Rectal smooth muscle tissue (tissue), 1 donor: ENCODE measurements around the gene SORCS3.

Experiments used
- H3K27ac ChIP-seq: one replicate; pipeline ENCODE4 v1.7.0; 2013; ENCODE audit warnings: low read depth, low read length, inconsistent platforms
- H3K27me3 ChIP-seq: one replicate; pipeline ENCODE4 v1.7.0; 2013; ENCODE audit warnings: low read length; ENCODE audit not compliant: control insufficient read depth, insufficient read depth
- H3K36me3 ChIP-seq: one replicate; pipeline ENCODE4 v1.7.0; 2013; ENCODE audit warnings: low read length; ENCODE audit not compliant: control insufficient read depth, insufficient read depth
- H3K4me1 ChIP-seq: one replicate; pipeline ENCODE4 v1.7.0; 2013; ENCODE audit warnings: low read length; ENCODE audit not compliant: control insufficient read depth, insufficient read depth
- H3K4me3 ChIP-seq: one replicate; pipeline ENCODE4 v1.7.0; 2013; ENCODE audit warnings: low read length
- H3K9ac ChIP-seq: one replicate; pipeline ENCODE4 v1.7.0; 2013; ENCODE audit warnings: low read length

The SORCS3 gene

GRCh38 chr10:104631946-104632345, 9.1 kb upstream of the SORCS3 start:
- Histone ChIP-seq H3K27me3 (no peaks in the 10 kb centered on the region), H3K27ac (no peak overlapping the region), H3K36me3 (no peaks in the 10 kb centered on the region), H3K4me3 (no peak overlapping the region), H3K9ac (no peak overlapping the region), H3K4me1 (no peaks in the 10 kb centered on the region)

- H3K9ac ChIP-seq = no peak overlapping the region
- H3K27ac ChIP-seq = no peak overlapping the region
- no peak overlapping the region for H3K4me3 ChIP-seq
- H3K36me3 ChIP-seq = no peaks in the 10 kb centered on the region
- no peaks in the 10 kb centered on the region for H3K4me1 ChIP-seq
- H3K27me3 ChIP-seq = peaks cover 5% of the 10 kb centered on the region
These were observed 2.1 kb upstream of the SORCS3 start for GRCh38 chr10:104638861-104639589.

GRCh38 chr10:104639590-104640338, 1.3 kb upstream of the SORCS3 start:
- Histone ChIP-seq H3K9ac (no peak overlapping the region), H3K36me3 (no peaks in the 10 kb centered on the region), H3K27me3 (peaks cover 5% of the 10 kb centered on the region), H3K4me1 (no peaks in the 10 kb centered on the region), H3K4me3 (peak overlapping the region; percentile 17), H3K27ac (no peak overlapping the region)

DNA sequence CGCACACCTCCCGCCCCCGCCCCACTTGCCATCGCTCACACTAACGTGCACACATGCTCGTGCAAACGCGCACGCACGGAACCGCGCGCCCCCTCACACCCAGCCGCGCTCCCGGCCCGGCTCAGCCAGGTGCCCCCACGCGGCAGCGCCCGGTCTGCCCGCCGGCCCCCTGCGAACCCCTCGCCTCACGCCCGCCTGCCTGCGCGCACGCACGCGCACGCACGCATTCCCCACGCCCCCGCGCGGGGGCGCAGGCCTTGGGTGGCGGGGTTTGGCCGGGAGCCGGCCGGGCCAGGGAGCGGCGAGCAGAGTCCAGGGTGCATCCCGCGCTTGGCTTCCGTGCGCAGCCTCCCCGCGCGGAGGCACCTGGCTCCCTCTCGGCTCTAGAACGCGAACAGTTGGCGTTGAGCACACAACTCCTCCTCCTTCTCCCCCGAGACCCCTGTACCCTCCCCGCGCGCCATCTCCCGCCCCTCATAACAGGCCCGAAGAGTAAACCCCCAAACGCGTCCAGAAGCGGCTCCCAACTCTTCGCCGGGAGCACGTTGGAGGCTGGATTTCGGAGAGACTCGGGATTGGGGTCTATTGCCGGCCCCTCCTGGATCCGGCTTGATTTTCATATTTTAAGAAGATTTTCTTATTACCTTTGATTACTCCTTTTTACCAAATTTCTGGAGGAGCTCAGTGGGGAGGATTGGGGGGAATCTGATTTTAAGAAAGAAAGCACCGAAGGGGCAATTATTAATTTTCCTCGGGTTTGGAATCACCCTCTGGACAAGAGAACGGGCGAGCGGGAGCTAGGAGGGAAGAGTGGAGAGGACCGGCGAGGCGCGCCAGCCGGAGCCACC, 527 bp upstream of the SORCS3 start:
- Histone ChIP-seq H3K4me1 (no peaks in the 10 kb centered on the region), H3K27ac (no peak overlapping the region), H3K9ac (no peak overlapping the region), H3K27me3 (peaks cover 5% of the 10 kb centered on the region), H3K36me3 (no peaks in the 10 kb centered on the region), H3K4me3 (no peak overlapping the region)

GRCh38 chr10:104641937-104642657, 1.0 kb downstream of the SORCS3 start:
- H3K4me1 ChIP-seq = no peaks in the 10 kb centered on the region
- H3K9ac ChIP-seq = no peak overlapping the region
- H3K36me3 ChIP-seq = no peaks in the 10 kb centered on the region
- H3K27me3 ChIP-seq = peaks cover 5% of the 10 kb centered on the region
- no peak overlapping the region for H3K27ac ChIP-seq
- H3K4me3 ChIP-seq = peak overlapping the region; percentile 31

DNA sequence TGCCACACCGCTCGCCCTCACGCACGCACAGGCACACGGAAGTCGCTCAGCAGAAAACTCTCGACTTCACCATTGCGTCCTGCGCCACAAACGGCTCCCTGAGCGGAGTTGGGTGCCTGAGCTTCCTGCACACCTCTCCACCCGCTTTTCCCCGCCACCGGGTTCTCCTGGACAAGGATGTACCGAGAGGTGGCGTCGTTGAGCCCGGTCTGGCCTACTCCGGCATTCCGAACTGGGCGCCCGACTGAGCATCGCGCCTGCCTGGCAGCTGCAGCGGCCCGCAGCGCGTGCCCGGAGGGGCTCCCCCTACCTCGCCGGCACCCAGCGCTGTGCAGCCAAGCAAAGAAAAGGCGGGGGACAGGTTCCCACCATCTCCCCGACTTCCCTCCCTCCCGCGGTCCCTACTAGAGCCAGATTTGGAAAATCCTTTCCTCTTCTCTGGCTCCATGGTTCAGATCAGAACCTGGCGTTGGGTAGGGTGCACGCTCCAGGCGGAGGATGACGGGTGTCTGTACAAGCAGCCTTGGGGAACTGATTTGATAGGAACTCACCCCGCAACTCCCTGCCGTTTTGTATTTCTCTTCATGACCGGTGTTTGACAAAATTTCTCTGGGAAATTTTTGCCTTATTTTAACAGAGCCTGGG, 1.7 kb downstream of the SORCS3 start:
- H3K27me3 ChIP-seq = peaks cover 5% of the 10 kb centered on the region
- no peaks in the 10 kb centered on the region for H3K4me1 ChIP-seq
- H3K9ac ChIP-seq = no peak overlapping the region
- H3K36me3 ChIP-seq = no peaks in the 10 kb centered on the region
- no peak overlapping the region for H3K27ac ChIP-seq
- peak overlapping the region; percentile 23 for H3K4me3 ChIP-seq

GRCh38 chr10:104643303-104643663, 2.2 kb downstream of the SORCS3 start:
- Histone ChIP-seq H3K27ac (no peak overlapping the region), H3K4me1 (no peaks in the 10 kb centered on the region), H3K4me3 (no peak overlapping the region), H3K9ac (no peak overlapping the region), H3K36me3 (no peaks in the 10 kb centered on the region), H3K27me3 (peaks cover 5% of the 10 kb centered on the region)

DNA sequence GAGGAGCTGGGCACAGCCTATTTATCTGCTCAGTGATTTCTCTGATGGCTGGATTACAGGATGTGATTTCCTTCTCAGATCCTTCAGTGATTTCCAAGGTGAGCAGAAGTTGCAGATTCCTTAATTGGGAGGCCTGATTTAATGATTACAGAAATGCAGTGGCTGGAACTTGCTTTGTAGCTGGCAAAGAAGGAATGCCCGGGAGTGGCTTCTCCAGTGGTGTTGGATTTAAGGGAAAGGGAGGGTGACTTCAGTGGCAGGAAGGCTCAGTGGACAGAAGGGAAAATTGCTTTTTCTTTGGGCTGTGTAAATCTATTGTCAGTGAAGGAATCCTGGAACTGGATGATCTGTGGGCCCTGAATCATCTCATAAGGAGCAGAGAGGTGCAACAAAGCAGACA, 5.1 kb downstream of the SORCS3 start:
- Histone ChIP-seq H3K36me3 (no peaks in the 10 kb centered on the region), H3K4me3 (no peak overlapping the region), H3K9ac (no peak overlapping the region), H3K4me1 (no peaks in the 10 kb centered on the region), H3K27me3 (no peaks in the 10 kb centered on the region), H3K27ac (no peak overlapping the region)

- H3K4me3 ChIP-seq = no peak overlapping the region
- H3K27ac ChIP-seq = no peak overlapping the region
- H3K4me1 ChIP-seq = no peaks in the 10 kb centered on the region
- H3K9ac ChIP-seq = no peak overlapping the region
- H3K36me3 ChIP-seq = no peaks in the 10 kb centered on the region
- H3K27me3 ChIP-seq = no peaks in the 10 kb centered on the region
These were observed 7.3 kb downstream of the SORCS3 start for GRCh38 chr10:104648421-104648820.

GRCh38 chr10:104650072-104650471, 9.0 kb downstream of the SORCS3 start:
- no peak overlapping the region for H3K9ac ChIP-seq
- no peaks in the 10 kb centered on the region for H3K27me3 ChIP-seq
- H3K27ac ChIP-seq = no peak overlapping the region

GRCh38 chr10:104650635-104651331, 9.7 kb downstream of the SORCS3 start:
- H3K4me3 ChIP-seq = no peak overlapping the region
- H3K4me1 ChIP-seq = no peaks in the 10 kb centered on the region
- no peak overlapping the region for H3K9ac ChIP-seq
- H3K36me3 ChIP-seq = no peaks in the 10 kb centered on the region
- H3K27ac ChIP-seq = no peak overlapping the region
- H3K27me3 ChIP-seq = no peaks in the 10 kb centered on the region

More at GRCh38 chr10:104650072-104650471, 9.0 kb downstream of the SORCS3 start:
- Histone ChIP-seq H3K36me3 (no peaks in the 10 kb centered on the region), H3K4me3 (no peak overlapping the region), H3K4me1 (no peaks in the 10 kb centered on the region)
